OCI-LY1 (cell line): ENCODE measurements around the gene FBXW8.

ENCODE experiments used
- CTCF ChIP-seq: fragments of 200-600 bp; sonication (generic), shearing (Covaris generic); IDR thresholded peaks from 2 replicates; pipeline ENCODE4 v1.5.1; 2017; ENCODE audit warnings: mild to moderate bottlenecking, antibody characterized with exemption, low read length, moderate library complexity, mixed read lengths
- EZH2 ChIP-seq: fragments of 200-600 bp; sonication (generic), shearing (Covaris generic); IDR thresholded peaks from 2 replicates; pipeline ENCODE4 v1.8.0; 2017; ENCODE audit warnings: borderline replicate concordance, mixed run types, mild to moderate bottlenecking, antibody characterized with exemption, low read length, moderate library complexity, mixed read lengths

DNA sequence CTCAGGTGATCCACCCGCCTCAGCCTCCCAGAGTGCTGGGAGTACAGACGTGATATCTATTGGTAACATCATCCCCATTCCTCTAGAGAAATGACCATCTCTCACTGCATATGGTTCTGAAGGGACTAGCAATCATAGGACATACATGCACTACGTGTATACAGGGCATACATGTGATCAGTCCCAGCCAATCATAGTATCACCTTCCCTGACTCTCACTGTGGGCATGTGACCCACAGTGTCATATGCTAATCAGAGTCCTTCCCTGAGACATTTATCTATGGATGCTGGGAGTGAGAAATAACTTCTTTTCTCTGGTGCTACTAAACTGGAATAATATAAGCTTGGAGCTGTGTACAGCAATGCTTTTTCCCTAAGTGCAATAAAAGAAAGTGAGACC, 12.1 kb upstream of the FBXW8 start:
- no peak for TF ChIP-seq CTCF
- no peak for TF ChIP-seq EZH2
